ENCODE data around the gene CTDP1. TPM values are rescaled to one million over a fixed set of nuclear protein-coding genes. Genes with fewer than 3 reads are reported as not detected.

CTDP1 gene
- total RNA-seq, 1 donor from 2014 or later, result 23.1 TPM

DNA sequence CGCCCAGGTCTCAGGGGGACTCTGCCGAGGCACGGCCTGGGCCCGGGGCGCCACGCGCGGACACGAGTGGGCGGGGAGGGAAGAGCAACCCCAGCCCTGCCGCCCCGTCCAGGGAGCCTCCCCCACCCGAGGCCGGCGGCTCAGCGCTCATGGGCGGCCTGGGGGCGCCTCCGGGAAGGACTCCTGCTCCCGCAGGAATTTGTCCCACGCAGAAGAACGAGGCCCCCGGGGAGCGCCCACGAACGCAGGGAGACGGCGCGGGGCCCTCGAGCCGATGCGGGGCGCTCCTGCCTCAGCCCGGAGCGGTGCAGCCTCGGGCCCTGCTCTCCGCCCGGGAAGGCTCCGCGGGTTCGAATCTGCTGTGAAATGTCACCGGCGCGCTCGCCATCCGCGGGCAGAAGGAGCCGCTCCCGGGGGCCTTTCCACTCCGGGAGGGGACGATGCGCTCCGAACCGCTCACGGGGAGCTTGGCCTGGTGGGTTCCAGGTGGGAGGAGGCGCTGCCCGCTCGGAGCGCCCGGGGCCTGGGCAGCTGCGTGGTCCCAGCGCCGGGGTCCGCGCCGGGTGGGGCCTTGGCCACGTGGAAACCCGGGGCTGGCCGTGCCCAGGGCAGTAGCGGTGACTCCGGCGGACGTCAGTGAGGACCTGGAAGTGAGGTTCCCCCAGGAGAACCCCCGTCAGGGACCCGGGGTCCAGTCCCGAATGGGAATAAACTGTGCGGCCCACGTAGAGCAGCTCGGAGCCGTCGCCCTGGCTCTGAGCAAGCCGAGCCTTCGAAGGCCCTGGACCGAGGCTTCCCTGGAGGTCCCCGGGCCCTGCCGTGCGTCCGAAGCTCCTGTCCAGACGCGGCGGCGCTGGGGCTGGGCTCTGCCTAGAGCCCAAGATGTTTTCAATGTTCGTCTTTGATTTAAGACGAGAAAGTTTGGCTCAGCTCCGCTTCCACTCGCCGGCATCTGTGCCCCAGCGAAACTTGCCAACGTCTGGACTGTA, 41.4 kb upstream of the CTDP1 start:
- TF ChIP-seq, protein P1, sequence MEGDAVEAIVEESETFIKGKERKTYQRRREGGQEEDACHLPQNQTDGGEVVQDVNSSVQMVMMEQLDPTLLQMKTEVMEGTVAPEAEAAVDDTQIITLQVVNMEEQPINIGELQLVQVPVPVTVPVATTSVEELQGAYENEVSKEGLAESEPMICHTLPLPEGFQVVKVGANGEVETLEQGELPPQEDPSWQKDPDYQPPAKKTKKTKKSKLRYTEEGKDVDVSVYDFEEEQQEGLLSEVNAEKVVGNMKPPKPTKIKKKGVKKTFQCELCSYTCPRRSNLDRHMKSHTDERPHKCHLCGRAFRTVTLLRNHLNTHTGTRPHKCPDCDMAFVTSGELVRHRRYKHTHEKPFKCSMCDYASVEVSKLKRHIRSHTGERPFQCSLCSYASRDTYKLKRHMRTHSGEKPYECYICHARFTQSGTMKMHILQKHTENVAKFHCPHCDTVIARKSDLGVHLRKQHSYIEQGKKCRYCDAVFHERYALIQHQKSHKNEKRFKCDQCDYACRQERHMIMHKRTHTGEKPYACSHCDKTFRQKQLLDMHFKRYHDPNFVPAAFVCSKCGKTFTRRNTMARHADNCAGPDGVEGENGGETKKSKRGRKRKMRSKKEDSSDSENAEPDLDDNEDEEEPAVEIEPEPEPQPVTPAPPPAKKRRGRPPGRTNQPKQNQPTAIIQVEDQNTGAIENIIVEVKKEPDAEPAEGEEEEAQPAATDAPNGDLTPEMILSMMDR (IDR thresholded peaks at IDR 0.05), result no peak
- Mint-ChIP-seq H3K36me3 (ENCODE audit: unreplicated experiment) (no peaks in the 10 kb centered on the region), H3K27ac (ENCODE audit: unreplicated experiment) (no peak overlapping the region), H3K4me1 (ENCODE audit: unreplicated experiment) (no peaks in the 10 kb centered on the region), H3K9me3 (ENCODE audit: unreplicated experiment) (no peaks in the 10 kb centered on the region), H3K4me3 (ENCODE audit: unreplicated experiment) (no peak overlapping the region), H3K27me3 (ENCODE audit: unreplicated experiment) (peaks cover 9% of the 10 kb centered on the region)
- DNase-seq (ENCODE audit: extremely low spot score, unreplicated experiment), result peak; percentile 84

DNA sequence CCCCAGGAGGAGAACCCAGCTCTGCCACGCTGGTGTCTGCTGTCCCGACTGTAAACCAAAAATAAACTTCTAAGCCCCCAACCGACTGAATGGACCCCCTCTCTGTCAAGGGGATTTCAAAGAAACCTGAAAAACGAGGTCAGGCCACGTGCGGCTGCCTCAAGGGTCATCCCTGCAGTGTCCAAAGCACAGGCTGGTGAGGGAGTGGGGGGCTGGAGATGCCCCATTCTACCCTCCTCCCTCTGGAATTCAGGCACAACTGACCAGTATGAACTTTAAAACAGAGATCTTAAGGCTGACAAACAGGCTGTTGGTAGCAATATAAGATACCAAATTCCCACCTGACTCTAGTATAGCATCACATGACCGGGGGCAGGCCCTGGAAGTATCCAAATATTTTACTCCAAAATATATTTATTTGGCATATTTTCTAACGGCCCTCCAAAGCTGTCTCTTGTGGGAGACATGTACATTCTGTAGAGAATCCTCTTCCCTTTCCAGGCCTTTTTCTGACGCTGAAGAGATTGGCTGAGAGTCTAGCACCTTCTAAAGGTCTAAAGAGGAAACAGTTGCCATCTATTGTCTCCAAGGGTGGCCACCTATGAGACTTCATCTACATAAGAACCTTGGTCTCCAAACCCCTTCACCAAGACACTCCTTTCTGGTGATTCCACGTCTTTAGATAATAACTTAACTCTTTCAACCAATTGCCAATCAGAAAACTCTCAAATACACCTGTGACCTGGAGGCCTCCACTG, 40.4 kb upstream of the CTDP1 start:
- peaks cover 9% of the 10 kb centered on the region for H3K27me3 Mint-ChIP-seq (ENCODE audit: unreplicated experiment)
- H3K36me3 Mint-ChIP-seq (ENCODE audit: unreplicated experiment), result no peaks in the 10 kb centered on the region
- no peak overlapping the region for H3K27ac Mint-ChIP-seq (ENCODE audit: unreplicated experiment)
- no peaks in the 10 kb centered on the region for H3K9me3 Mint-ChIP-seq (ENCODE audit: unreplicated experiment)
- H3K4me1 Mint-ChIP-seq (ENCODE audit: unreplicated experiment), result no peaks in the 10 kb centered on the region
- TF ChIP-seq, protein P1 (IDR thresholded peaks at IDR 0.05), result no peak
- no peak overlapping the region for H3K4me3 Mint-ChIP-seq (ENCODE audit: unreplicated experiment)
- no peak for DNase-seq (ENCODE audit: extremely low spot score, unreplicated experiment)

DNA sequence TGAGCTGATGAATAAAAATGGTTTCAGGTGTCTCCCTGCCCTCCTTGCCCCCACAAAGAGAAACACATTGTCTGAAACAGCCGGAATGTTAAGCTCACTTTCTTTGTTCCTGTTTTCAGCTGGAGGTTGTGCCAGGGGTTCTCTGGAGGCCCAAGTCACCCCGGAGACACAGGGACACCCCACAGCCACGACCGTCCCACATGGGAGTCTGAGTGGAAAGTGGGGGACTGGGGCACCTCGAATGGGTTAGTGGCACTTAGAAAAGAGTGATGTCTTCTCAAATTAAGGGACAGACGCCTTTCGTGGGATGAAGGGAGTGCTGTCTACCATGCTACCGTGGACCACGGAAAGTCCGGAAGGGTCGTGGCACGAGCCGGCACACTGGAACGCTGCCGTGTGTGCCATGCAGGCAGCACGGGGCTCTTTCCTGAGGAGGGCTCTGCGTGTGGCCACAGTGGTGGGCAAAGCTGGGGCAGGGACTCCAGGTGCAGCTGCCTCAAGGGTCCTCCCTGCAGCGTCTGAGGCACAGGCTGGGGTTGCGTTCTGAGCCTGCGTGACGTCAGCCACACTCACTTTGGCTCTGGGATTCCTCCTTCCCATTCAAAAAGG, 39.4 kb upstream of the CTDP1 start:
- no peak overlapping the region for H3K27ac Mint-ChIP-seq (ENCODE audit: unreplicated experiment)
- peak; percentile 60 for DNase-seq (ENCODE audit: extremely low spot score, unreplicated experiment)
- TF ChIP-seq, protein P1 (IDR thresholded peaks at IDR 0.05), result no peak
- no peaks in the 10 kb centered on the region for H3K4me1 Mint-ChIP-seq (ENCODE audit: unreplicated experiment)
- no peaks in the 10 kb centered on the region for H3K36me3 Mint-ChIP-seq (ENCODE audit: unreplicated experiment)
- no peak overlapping the region for H3K4me3 Mint-ChIP-seq (ENCODE audit: unreplicated experiment)
- H3K9me3 Mint-ChIP-seq (ENCODE audit: unreplicated experiment), result no peaks in the 10 kb centered on the region
- H3K27me3 Mint-ChIP-seq (ENCODE audit: unreplicated experiment), result peaks cover 9% of the 10 kb centered on the region

DNA sequence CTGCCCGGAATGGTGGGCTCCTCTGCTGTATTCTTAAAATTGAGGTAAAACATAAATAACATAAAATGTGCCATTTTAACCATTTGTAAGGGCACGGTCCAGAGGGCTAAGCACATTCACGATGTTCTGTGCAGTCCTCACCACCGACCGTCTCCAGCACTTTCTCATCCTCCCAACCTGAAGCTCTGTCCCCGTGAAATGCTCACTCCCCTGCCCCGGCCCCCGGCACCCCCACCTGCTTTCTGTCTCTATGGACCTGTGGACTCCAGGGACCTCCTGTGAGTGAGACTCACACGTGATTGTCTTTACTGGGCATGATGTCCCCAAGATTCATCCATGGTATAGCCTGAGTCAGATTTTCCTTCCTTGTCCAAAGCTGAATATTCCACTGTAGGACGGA, 38.7 kb upstream of the CTDP1 start:
- Mint-ChIP-seq H3K4me1 (ENCODE audit: unreplicated experiment) (no peaks in the 10 kb centered on the region), H3K27ac (ENCODE audit: unreplicated experiment) (no peak overlapping the region), H3K4me3 (ENCODE audit: unreplicated experiment) (no peak overlapping the region), H3K9me3 (ENCODE audit: unreplicated experiment) (no peaks in the 10 kb centered on the region), H3K27me3 (ENCODE audit: unreplicated experiment) (peaks cover 13% of the 10 kb centered on the region), H3K36me3 (ENCODE audit: unreplicated experiment) (no peaks in the 10 kb centered on the region)
- TF ChIP-seq, protein P1 (IDR thresholded peaks at IDR 0.05), result no peak
- peak; percentile 81 for DNase-seq (ENCODE audit: extremely low spot score, unreplicated experiment)

All from osteocyte (in vitro differentiated cells).